Heart left ventricle (tissue), 13 donors: Measurements from ENCODE around the gene RCCD1.

Experiments used
- CTCF ChIP-seq, 12 donors: fragments of 200-600 bp; sonication (generic) in 4 of 12; IDR thresholded peaks; one replicate each; pipeline versions ENCODE4 v1.5.0 to v1.8.0; 2018 to 2022; ENCODE audit warnings: antibody characterized with exemption in 12 of 12, mild to moderate bottlenecking in 5 of 12
- POLR2A ChIP-seq, 2 donors: fragments of 450-650 bp; IDR thresholded peaks; one replicate each; pipeline ENCODE4 v1.6.1; 2017; ENCODE audit warnings: antibody characterized with exemption in 2 of 2, mild to moderate bottlenecking in 2 of 2, moderate library complexity in 2 of 2
- donor health status: ischemic (EF 13 %, LVEDD 7.1; RV severe dilation, severe dysfunction).
- donor health status: DM: no; HTN: yes; CAD: no.
- donor health status: DM: no; HTN: no; CAD: no.
- donor health status: ischemic (EF 25% LVEDD 6.9; RV normal size, moderate dysfunction).
- donor health status: ischemic (EF 25% LVEDD 5.7; RV mildly dilated, moderate dysfunction).
- donor health status: ischemic (EF 35%, LVEDD 5.7; RV mildly dilated, moderate dysfunction).
- donor health status: nonischemic (EF 11% LVEDD 7.7; RV severe dilation, severe dysfunction).
- donor health status: DM: yes; HTN: yes; CAD: no.
- donor health status: PGD.
- donor health status: ischemic (EF 29% LVEDD 5.4; RV normal size, mild dysfunction).
- donor health status: nonischemic (EF 23%, LVEDD 6.1; RV moderate dilation, normal function).

GRCh38 chr15:90955624-90956273 lies 1.1 kb downstream of the RCCD1 start:
- TF ChIP-seq CTCF (IDR thresholded peaks at IDR 0.05) (no peak), POLR2A (IDR thresholded peaks at IDR 0.05) (no peak)
